Left cardiac atrium (tissue), 4 donors: ENCODE results near the gene ATP13A5. TPM values are rescaled to one million over a fixed set of nuclear protein-coding genes. Genes with fewer than 3 reads are reported as not detected.

Experiments used
- ATAC-seq, 2 donors: fragments of 200-7000 bp; cut with Tn5 transposase; one replicate each; pipeline ENCODE4 v1.9.1; 2020; ENCODE audit warnings: mild to moderate bottlenecking in 2 of 2, moderate library complexity in 2 of 2
- DNase-seq: peaks from one replicate; pipeline ENCODE4 v3.0.0-alpha.2; 2020
- intact Hi-C, 2 donors: fragments of 100-400 bp; cut with DNase I; formaldehyde crosslinking; loops; one replicate each; pipeline versions ENCODE4 v1.14.1 to v1.15.1; 2022 to 2023
- total RNA-seq, 2 donors: library from RNA; stranded (reverse); fragmentation: NEBNext Ultra II Directional; extraction: Animal tissue kit (Norgen Biotek cat#: 25700); gene quantifications; one replicate each; pipeline ENCODE4 v1.2.1, GENCODE V29; 2021
- donor health status: DM: no; HTN: yes; CAD: no.
- donor health status: DM: no; HTN: yes; CAD: no; lungs with severe emphysema.
- donor health status: DM: yes; HTN: yes; CAD: no.
- donor health status: Dilated cardiomyopathy.

The ATP13A5 gene
- total RNA-seq, 2 donors from 2014 or later: not detected

DNA sequence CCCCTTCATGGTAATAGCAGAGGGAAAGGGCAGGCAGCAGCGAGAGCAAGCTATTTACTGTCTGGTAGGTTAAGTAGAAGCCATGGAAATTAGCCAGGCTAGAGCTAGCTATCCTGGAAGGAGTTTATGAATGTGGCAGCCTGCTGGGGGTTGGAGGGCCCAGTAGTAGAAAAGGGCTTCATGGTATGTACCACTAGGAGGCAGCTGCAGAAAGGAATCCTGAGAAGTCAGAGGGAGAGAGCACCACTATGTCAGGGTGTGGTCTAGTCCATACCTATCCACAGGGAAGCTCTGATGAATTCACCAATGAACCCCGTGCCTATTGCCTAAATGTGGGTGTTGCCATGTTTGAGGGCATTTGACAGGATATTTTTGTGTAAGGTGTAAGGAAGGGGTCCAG lies 82.6 kb downstream of the ATP13A5 start:
- intact Hi-C loops: no loop called here
- DNase-seq (no peak), ATAC-seq (no peak)

DNA sequence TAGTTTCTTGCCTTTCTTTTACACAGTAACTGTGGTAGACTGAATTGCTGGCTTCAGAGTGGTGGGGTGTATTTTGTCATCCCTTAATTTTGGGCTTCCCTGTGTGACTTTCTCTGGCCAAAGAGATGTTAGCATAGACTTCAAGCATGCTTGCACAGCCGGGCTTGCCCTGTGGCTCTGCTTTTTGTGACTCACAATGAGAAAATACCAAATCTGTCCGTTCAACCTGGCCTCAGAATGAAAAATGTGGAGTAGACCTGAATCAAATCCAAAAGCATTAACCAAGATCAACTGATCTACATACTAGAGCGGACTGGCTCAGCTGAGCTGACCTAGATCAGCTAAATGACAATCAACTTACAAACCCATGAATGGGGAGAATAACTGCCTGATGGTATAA lies 86.2 kb downstream of the ATP13A5 start:
- ATAC-seq: no peak
- intact Hi-C loops: no loop called here

DNA sequence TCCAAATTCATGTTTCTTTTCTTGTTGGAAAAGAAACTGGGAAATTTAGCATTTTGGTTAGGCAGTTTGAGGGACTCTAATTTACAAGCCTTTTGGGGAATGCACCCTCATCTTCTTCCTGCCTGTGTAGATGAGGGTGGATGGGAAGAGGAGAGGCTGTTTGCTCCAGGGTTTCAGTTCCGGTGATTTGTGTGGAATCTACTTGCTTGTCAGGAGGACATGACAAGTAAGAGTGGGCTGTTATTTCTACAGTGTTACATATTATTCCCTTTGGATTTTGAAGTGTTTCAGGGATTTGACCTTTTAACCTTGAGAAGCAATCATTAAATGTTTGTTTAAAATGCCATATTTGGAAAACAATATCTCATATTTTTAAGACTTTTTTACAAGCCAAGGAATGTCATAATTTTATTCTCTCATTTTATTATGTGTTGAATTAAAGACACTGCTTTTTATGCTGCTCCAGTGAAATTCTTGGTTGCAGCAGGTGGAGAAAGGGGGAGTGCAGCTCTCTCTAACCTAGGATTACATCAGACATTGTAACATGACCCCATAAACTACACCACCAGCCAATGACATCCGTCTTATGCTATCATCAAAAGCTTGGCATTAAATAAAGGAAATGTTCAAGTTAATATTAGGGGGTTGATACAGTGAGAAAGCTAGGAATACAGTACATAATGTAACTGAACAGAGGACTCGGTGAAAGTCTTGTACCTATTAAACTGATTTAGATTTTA lies 107.3 kb downstream of the ATP13A5 start:
- ATAC-seq: no peak
- DNase-seq: no peak
- intact Hi-C loops: no loop called here

More for the DNA sequence above, 86.2 kb downstream of the ATP13A5 start:
- DNase-seq: no peak

GRCh38 chr3:193270451-193270850 lies 108.1 kb downstream of the ATP13A5 start:
- DNase-seq: no peak
- no peak for ATAC-seq
- intact Hi-C loops: no loop called here

GRCh38 chr3:193269343-193270028 lies 109.1 kb downstream of the ATP13A5 start:
- no peak for ATAC-seq
- DNase-seq: no peak
- intact Hi-C loops: no loop called here

GRCh38 chr3:193262707-193263106 lies 115.8 kb downstream of the ATP13A5 start:
- no peak for DNase-seq

DNA sequence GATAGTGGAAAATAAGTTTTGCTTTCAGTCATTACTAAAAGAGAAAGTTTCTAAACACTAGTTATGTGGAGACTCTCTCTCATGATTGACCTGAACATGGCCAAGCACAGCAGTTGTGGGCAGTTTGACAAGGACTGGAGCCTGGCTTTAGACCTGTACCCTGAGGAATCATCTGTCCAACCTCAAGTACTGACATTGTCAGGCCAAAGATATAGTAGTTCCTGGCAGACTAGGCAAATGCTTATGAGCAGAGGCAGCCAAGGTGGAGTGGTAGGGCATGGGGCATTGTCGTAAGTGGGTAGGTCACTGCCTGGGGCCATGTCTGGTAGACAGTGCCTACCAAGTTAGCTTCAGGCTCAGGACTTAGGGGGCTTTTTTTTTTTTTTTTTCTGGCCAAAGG lies 116.6 kb downstream of the ATP13A5 start:
- intact Hi-C loops: no loop called here
- DNase-seq: no peak
- no peak for ATAC-seq

More at GRCh38 chr3:193262707-193263106, 115.8 kb downstream of the ATP13A5 start:
- ATAC-seq: no peak
- intact Hi-C loops: no loop called here

DNA sequence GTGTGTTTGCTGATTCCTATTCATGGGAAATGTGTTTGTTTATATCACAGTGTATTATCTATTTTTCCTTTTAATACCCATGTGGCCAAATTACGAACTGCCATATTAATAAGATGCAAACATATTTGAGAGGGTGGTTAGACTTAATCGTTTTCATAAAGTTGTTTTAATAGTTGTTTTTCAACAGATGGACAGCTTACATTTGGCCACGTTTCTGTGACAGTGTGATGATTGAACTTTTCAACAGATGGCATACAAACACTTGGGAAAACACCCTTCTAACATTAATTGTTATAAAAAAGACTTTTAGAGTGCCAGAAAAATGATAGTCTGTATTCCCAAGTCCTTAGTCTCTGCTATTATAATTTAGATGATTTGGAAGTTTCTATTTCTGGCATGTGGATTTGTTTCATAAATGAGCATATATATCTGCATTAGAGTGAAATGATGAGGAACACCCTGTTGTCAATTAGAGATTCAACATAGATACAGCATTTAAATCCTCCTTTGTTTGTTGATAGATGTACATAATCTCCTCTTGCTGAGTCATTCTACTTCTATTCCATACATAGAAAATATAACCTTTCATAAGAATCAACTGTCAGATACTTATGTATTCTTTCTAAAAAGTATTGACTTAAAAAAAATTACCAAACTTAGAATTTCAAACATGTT lies 124.4 kb downstream of the ATP13A5 start:
- ATAC-seq (no peak), DNase-seq (no peak)
- intact Hi-C loops: no loop called here

DNA sequence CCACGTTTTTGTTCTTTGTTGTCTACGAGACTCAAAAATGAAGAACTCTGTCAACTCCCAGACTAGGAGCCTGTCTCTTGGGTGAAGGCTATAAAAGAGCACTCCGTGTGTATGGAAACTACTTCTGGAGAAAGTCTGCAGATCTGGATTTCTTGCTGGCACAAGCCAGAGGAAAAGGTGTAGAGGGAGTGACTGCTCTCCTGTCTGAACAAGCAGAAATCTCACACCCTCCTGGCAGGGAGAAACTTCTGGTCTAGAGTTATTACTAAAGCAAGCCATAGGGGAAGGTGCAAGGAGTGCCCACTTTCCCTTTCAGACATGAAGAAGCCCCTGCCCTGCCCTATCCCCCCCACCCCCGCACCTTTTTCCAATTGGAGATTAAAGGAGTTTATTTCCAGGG lies 128.1 kb downstream of the ATP13A5 start:
- no peak for DNase-seq
- no peak for ATAC-seq
- intact Hi-C loops: no loop called here

GRCh38 chr3:193248848-193249468 lies 129.6 kb downstream of the ATP13A5 start:
- intact Hi-C loops: no loop called here
- DNase-seq: no peak
- ATAC-seq: no peak

DNA sequence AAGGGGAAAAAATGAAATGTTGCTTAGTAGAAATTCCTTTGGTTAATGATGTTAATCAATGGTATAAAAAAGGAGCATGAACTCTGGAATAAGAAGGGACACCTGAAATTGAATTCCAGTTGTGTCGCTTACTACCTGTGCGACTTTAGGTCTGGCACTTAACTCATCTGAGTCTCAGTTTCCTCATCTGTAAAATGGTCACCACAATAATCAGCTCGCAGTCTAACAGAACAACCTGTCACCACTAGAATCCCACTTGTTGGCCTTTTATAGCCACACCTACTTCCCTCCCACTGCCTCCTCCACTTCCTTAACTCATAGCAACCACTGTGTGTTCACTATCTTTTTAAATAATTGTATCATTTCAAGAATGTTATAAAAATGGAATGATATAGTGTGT lies 135.0 kb downstream of the ATP13A5 start:
- intact Hi-C loops: no loop called here
- no peak for DNase-seq
- ATAC-seq: no peak

GRCh38 chr3:193241716-193242115 lies 136.8 kb downstream of the ATP13A5 start:
- intact Hi-C loops: no loop called here

GRCh38 chr3:193240850-193241706 lies 137.5 kb downstream of the ATP13A5 start, which contains the start of gene PLAAT1:
Gene PLAAT1 (plus strand): TSS chr3:193241222. CDS start chr3:193255651, 14,429 bp downstream.
- DNase-seq (peak; percentile 83), ATAC-seq (peak; percentile 94 to 97)
- intact Hi-C loops: no loop called here

More at GRCh38 chr3:193241716-193242115, 136.8 kb downstream of the ATP13A5 start:
- no peak for DNase-seq
- no peak for ATAC-seq

- ATAC-seq (peak; percentile 41 to 61), DNase-seq (peak; percentile 28)
- intact Hi-C loops: no loop called here
These were observed 138.1 kb downstream of the ATP13A5 start for GRCh38 chr3:193240436-193240849.

GRCh38 chr3:193237030-193237429 lies 141.5 kb downstream of the ATP13A5 start:
- DNase-seq: no peak
- no peak for ATAC-seq
- intact Hi-C loops: no loop called here

DNA sequence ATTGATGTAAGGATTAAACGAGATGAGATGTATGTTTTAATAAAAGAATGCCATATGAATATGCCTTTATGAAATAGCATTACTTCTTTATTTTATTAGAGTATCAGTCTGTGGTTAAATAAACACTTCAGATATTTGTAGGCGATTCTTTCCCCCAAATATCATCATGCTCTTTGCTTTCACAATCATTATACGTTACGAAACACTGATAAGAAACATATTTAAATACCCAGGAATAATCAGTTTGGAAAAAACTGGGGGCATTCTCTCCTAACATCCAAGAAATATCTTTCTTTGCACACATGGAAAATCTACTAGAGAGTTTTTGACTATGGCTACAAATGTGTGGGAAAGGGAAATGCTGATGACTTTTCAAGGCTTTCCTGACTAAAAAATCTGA lies 142.0 kb downstream of the ATP13A5 start:
- ATAC-seq (no peak), DNase-seq (no peak)
- intact Hi-C loops: no loop called here

GRCh38 chr3:193231201-193231600 lies 147.4 kb downstream of the ATP13A5 start:
- DNase-seq (no peak), ATAC-seq (no peak)
- intact Hi-C loops: no loop called here

- intact Hi-C loops: no loop called here
- ATAC-seq (no peak), DNase-seq (no peak)
These were observed 147.9 kb downstream of the ATP13A5 start for GRCh38 chr3:193230610-193231009.
